ENCODE results near the gene PSMA6.
"Not testable (repeated sequence)": the region's sequence is repeated elsewhere in the genome, so short reads cannot be mapped to it uniquely, and the experiment has no call there.

The PSMA6 gene

GRCh38 chr14:35297706-35298105, 5.5 kb downstream of the PSMA6 start:
- TF ChIP-seq REST (IDR thresholded peaks at IDR 0.05; ENCODE audit: insufficient replicate concordance, low read depth) (no peak), SPI1 (IDR thresholded peaks at IDR 0.05; ENCODE audit: borderline replicate concordance, low read depth) (peak; percentile 67; the same call in 1 of the 2 replicates)
- peak overlapping the region; percentile 55 for H3K27ac ChIP-seq (replicated peaks)
- no peaks in the 10 kb centered on the region for H3K27me3 ChIP-seq (ENCODE audit: insufficient read depth, poor library complexity, severe bottlenecking)
- H3K4me3 ChIP-seq (replicated peaks; ENCODE audit: insufficient read depth, low read length), result no peak overlapping the region
- DNase-seq (ENCODE audit: low read depth in 1 of 2, low spot score in 1 of 2), result no peak

- Histone ChIP-seq H3K27ac (replicated peaks) (peak overlapping the region; percentile 55), H3K27me3 (ENCODE audit: insufficient read depth, poor library complexity, severe bottlenecking) (no peaks in the 10 kb centered on the region), H3K4me3 (replicated peaks; ENCODE audit: insufficient read depth, low read length) (no peak overlapping the region)
- TF ChIP-seq POLR2AphosphoS5 (IDR thresholded peaks at IDR 0.05; ENCODE audit: low read depth) (no peak), GABPA (IDR thresholded peaks at IDR 0.05; ENCODE audit: low read depth) (no peak), CTCF (IDR thresholded peaks at IDR 0.05; ENCODE audit: insufficient read depth, low read length) (no peak), REST (IDR thresholded peaks at IDR 0.05; ENCODE audit: insufficient replicate concordance, low read depth) (no peak), SPI1 (IDR thresholded peaks at IDR 0.05; ENCODE audit: borderline replicate concordance, low read depth) (no peak)
- DNase-seq (ENCODE audit: low read depth in 1 of 2, low spot score in 1 of 2), result no peak
These were observed 6.2 kb downstream of the PSMA6 start for GRCh38 chr14:35298351-35298750.

DNA sequence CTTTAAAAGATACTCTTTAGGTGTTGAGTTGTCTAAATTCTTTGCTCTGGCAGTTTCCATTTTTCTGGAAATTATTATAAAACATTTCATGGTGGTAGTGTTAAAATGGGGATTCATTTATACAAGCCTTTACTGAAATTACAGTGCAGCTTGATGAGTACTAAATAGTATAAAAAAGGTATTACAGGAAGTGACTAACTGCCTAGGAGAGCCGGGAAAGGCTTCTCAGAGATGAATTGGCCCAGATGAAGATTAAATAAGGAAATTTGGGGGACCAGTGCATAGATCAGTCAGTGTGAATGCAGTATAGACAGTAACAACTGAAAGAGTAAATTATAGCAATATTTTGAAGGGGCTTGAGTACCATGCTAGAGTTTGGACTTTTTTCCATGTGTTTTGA, 7.5 kb downstream of the PSMA6 start:
- no peaks in the 10 kb centered on the region for H3K27me3 ChIP-seq (ENCODE audit: insufficient read depth, poor library complexity, severe bottlenecking)
- no peak for DNase-seq (ENCODE audit: low read depth in 1 of 2, low spot score in 1 of 2)
- H3K4me3 ChIP-seq (replicated peaks; ENCODE audit: insufficient read depth, low read length), result no peak overlapping the region
- TF ChIP-seq POLR2AphosphoS5 (IDR thresholded peaks at IDR 0.05; ENCODE audit: low read depth) (no peak), SPI1 (IDR thresholded peaks at IDR 0.05; ENCODE audit: borderline replicate concordance, low read depth) (no peak)
- peak overlapping the region; percentile 15; the same call in 1 of the 2 replicates for H3K27ac ChIP-seq (replicated peaks)

- Histone ChIP-seq H3K4me3 (replicated peaks; ENCODE audit: insufficient read depth, low read length) (no peak overlapping the region), H3K27me3 (ENCODE audit: insufficient read depth, poor library complexity, severe bottlenecking) (no peaks in the 10 kb centered on the region), H3K27ac (replicated peaks) (peak overlapping the region; percentile 22)
- no peak for DNase-seq (ENCODE audit: low read depth in 1 of 2, low spot score in 1 of 2)
- TF ChIP-seq POLR2AphosphoS5 (IDR thresholded peaks at IDR 0.05; ENCODE audit: low read depth) (no peak), SPI1 (IDR thresholded peaks at IDR 0.05; ENCODE audit: borderline replicate concordance, low read depth) (no peak), GABPA (IDR thresholded peaks at IDR 0.05; ENCODE audit: low read depth) (no peak), REST (IDR thresholded peaks at IDR 0.05; ENCODE audit: insufficient replicate concordance, low read depth) (no peak)
These were observed 8.0 kb downstream of the PSMA6 start for GRCh38 chr14:35300228-35300627.

- H3K27ac ChIP-seq (replicated peaks), result 0 out of 2 replicates have a peak overlapping the region, but pooled peaks have one; percentile 6
These were observed 9.2 kb downstream of the PSMA6 start for GRCh38 chr14:35301334-35301733.

More at GRCh38 chr14:35301334-35301733, 9.2 kb downstream of the PSMA6 start:
- not testable (repeated sequence) for DNase-seq (ENCODE audit: low read depth in 1 of 2, low spot score in 1 of 2); H3K4me3 ChIP-seq (replicated peaks; ENCODE audit: insufficient read depth, low read length); H3K27me3 ChIP-seq (ENCODE audit: insufficient read depth, poor library complexity, severe bottlenecking)
